NCI-H1048 (cell line): Measurements from ENCODE around the gene ABR.

Source experiments
- DNase-seq: peaks from one replicate; lab custom pipeline; 2025; lab: John Stamatoyannopoulos, UW

ABR gene

GRCh38 chr17:958712-959451 lies 220.9 kb downstream of the ABR start:
- DNase-seq: no peak

GRCh38 chr17:957856-958421 lies 221.8 kb downstream of the ABR start:
- no peak for DNase-seq

- DNase-seq: no peak
Observed at GRCh38 chr17:956905-957304, 222.9 kb downstream of the ABR start.

GRCh38 chr17:954431-955164 lies 225.2 kb downstream of the ABR start:
- no peak for DNase-seq

GRCh38 chr17:953767-954166 lies 226.0 kb downstream of the ABR start:
- DNase-seq: no peak
